NCI-H446 treated with DMSO at 0.1 percent for 48 hours (cell line): ENCODE measurements around the gene MLYCD.

ENCODE experiments used
- DNase-seq: peaks from one replicate; lab custom pipeline; 2025; lab: John Stamatoyannopoulos, UW

The MLYCD gene

GRCh38 chr16:83970430-83970815, 71.5 kb downstream of the MLYCD start:
- DNase-seq = no peak

- DNase-seq = no peak
Measured at GRCh38 chr16:83971165-83972130, 72.5 kb downstream of the MLYCD start.

GRCh38 chr16:83972256-83973008, 73.5 kb downstream of the MLYCD start:
- DNase-seq = no peak

- DNase-seq = no peak
Measured at GRCh38 chr16:83973077-83973476, 74.2 kb downstream of the MLYCD start.

GRCh38 chr16:83973581-83974385, 74.9 kb downstream of the MLYCD start:
- no peak for DNase-seq

GRCh38 chr16:83974475-83974874, 75.6 kb downstream of the MLYCD start:
- DNase-seq = no peak

- no peak for DNase-seq
Measured at GRCh38 chr16:83975590-83976260, 76.8 kb downstream of the MLYCD start.
